ENCODE data around the gene SLC1A5.
"Not testable (repeated sequence)": the region's sequence is repeated elsewhere in the genome, so short reads cannot be mapped to it uniquely, and the experiment has no call there.

- TF ChIP-seq POLR2A (IDR thresholded peaks at IDR 0.05; ENCODE audit: low read depth); CTCF (IDR thresholded peaks at IDR 0.05); POLR2AphosphoS5 (IDR thresholded peaks at IDR 0.05); EP300 (IDR thresholded peaks at IDR 0.05): not testable (repeated sequence)
These were observed 34.0 kb upstream of the SLC1A5 start for GRCh38 chr19:46822410-46822787.
